Prostate gland (tissue), 2 donors: ENCODE results near the gene AFDN. TPM values are rescaled to one million over a fixed set of nuclear protein-coding genes. Genes with fewer than 3 reads are reported as not detected.

ENCODE experiments used
- DNase-seq: peaks from one replicate; pipeline ENCODE4 v3.0.0-alpha.2; 2019; ENCODE audit warnings: low spot score
- H3K27ac ChIP-seq, 2 donors: fragments of 200-600 bp; sonication (generic); 2 replicates each; pipeline ENCODE4 v1.5.1; 2017 to 2019
- H3K27me3 ChIP-seq: fragments of 200-600 bp; sonication (generic); replicated peaks from 2 replicates; pipeline ENCODE4 v1.5.1; 2019; ENCODE audit not compliant: insufficient read depth
- H3K36me3 ChIP-seq, 2 donors: fragments of 200-600 bp; sonication (generic); 1 replicate in 1 of 2; 2 replicates in 1 of 2; pipeline versions ENCODE4 v1.5.1 to v1.8.1; 2017 to 2019
- H3K4me1 ChIP-seq: fragments of 200-600 bp; sonication (generic); replicated peaks from 2 replicates; pipeline ENCODE4 v1.5.1; 2019
- H3K4me3 ChIP-seq, 2 donors: fragments of 200-600 bp; sonication (generic); 2 replicates each; pipeline ENCODE4 v1.5.1; 2017 to 2019
- H3K9me3 ChIP-seq: fragments of 200-600 bp; sonication (generic); 2 replicates; pipeline ENCODE4 v1.5.1; 2017
- POLR2A ChIP-seq: fragments of 450-650 bp; IDR thresholded peaks from one replicate; pipeline ENCODE4 v1.6.1; 2016; ENCODE audit warnings: antibody characterized with exemption, mild to moderate bottlenecking
- POLR2AphosphoS5 ChIP-seq: sonication (generic); formaldehyde crosslinking; IDR thresholded peaks from one replicate; pipeline ENCODE4 v1.6.1; 2017; ENCODE audit warnings: antibody characterized with exemption
- WGBS: methylation state at CpG from one replicate; pipeline ENCODE4 v1.1.5; 2018; 5-methylcytosine and 5-hydroxymethylcytosine counted together
- intact Hi-C: fragments of 100-400 bp; cut with DNase I; formaldehyde crosslinking; loops from one replicate; pipeline ENCODE4 v1.14.2; 2022
- total RNA-seq, 2 donors: library from RNA; depleted of rRNA; stranded (reverse); fragments of >200 nt; gene quantifications; one replicate each; pipeline ENCODE4 v1.1.0, GENCODE V29; 2016
- TF ChIP-seq, protein P1 (sequence below), 4 experiments: fragments of 200-600 bp in 2 of 4; fragments of 450-650 bp in 2 of 4; sonication (generic) in 2 of 4; IDR thresholded peaks; 1 replicate in 3 of 4; 2 replicates in 1 of 4; pipeline ENCODE4 v1.5.1; 2016 to 2019; ENCODE audit warnings: antibody characterized with exemption in 4 of 4, mild to moderate bottlenecking in 2 of 4, moderate library complexity in 2 of 4

The AFDN gene
- total RNA-seq, 2 donors from 2014 or later, result 171 to 204 TPM

GRCh38 chr6:167882244-167882643 is 55.5 kb downstream of the AFDN start:
- Histone ChIP-seq H3K36me3 (no peaks in the 10 kb centered on the region), H3K27me3 (no peaks in the 10 kb centered on the region), H3K9me3 (no peaks in the 10 kb centered on the region), H3K4me3 (no peak overlapping the region), H3K27ac (no peak overlapping the region), H3K4me1 (no peaks in the 10 kb centered on the region)
- intact Hi-C loops, result no loop called here
- DNase-seq, result no peak
- whole genome bisulfite sequencing, result 96% methylated on average over 6 of the region's 6 CpGs
- TF ChIP-seq POLR2A (no peak), POLR2AphosphoS5 (no peak)
- TF ChIP-seq, protein P1, sequence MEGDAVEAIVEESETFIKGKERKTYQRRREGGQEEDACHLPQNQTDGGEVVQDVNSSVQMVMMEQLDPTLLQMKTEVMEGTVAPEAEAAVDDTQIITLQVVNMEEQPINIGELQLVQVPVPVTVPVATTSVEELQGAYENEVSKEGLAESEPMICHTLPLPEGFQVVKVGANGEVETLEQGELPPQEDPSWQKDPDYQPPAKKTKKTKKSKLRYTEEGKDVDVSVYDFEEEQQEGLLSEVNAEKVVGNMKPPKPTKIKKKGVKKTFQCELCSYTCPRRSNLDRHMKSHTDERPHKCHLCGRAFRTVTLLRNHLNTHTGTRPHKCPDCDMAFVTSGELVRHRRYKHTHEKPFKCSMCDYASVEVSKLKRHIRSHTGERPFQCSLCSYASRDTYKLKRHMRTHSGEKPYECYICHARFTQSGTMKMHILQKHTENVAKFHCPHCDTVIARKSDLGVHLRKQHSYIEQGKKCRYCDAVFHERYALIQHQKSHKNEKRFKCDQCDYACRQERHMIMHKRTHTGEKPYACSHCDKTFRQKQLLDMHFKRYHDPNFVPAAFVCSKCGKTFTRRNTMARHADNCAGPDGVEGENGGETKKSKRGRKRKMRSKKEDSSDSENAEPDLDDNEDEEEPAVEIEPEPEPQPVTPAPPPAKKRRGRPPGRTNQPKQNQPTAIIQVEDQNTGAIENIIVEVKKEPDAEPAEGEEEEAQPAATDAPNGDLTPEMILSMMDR (IDR thresholded peaks at IDR 0.05), result no peak

DNA sequence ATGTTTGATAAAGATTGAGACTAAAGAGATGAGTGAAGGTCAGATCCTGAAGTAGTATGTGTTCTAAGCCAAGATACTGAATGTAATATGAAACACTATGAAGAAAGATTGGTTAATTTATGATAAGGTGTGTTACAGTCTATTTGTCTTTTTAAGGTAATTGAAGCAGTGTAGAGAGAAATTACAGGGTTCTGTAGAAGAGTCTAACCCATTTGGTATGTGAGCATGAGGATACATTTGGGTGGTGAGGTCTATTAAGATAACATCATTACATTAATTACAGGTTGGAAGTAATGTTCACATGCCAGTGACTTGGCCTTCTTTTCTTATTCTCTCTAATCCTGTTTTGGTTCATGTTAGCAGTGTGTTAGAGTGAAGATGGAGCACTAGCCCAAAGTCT is 61.4 kb downstream of the AFDN start:
- no peaks in the 10 kb centered on the region for H3K4me1 ChIP-seq
- H3K9me3 ChIP-seq, result no peaks in the 10 kb centered on the region
- no peaks in the 10 kb centered on the region for H3K27me3 ChIP-seq
- no peak overlapping the region for H3K27ac ChIP-seq
- no peak for DNase-seq
- H3K4me3 ChIP-seq, result no peak overlapping the region
- intact Hi-C loops, result no loop called here
- H3K36me3 ChIP-seq, result no peaks in the 10 kb centered on the region
- TF ChIP-seq, protein P1 (IDR thresholded peaks at IDR 0.05), result no peak
- TF ChIP-seq POLR2A (no peak), POLR2AphosphoS5 (no peak)

DNA sequence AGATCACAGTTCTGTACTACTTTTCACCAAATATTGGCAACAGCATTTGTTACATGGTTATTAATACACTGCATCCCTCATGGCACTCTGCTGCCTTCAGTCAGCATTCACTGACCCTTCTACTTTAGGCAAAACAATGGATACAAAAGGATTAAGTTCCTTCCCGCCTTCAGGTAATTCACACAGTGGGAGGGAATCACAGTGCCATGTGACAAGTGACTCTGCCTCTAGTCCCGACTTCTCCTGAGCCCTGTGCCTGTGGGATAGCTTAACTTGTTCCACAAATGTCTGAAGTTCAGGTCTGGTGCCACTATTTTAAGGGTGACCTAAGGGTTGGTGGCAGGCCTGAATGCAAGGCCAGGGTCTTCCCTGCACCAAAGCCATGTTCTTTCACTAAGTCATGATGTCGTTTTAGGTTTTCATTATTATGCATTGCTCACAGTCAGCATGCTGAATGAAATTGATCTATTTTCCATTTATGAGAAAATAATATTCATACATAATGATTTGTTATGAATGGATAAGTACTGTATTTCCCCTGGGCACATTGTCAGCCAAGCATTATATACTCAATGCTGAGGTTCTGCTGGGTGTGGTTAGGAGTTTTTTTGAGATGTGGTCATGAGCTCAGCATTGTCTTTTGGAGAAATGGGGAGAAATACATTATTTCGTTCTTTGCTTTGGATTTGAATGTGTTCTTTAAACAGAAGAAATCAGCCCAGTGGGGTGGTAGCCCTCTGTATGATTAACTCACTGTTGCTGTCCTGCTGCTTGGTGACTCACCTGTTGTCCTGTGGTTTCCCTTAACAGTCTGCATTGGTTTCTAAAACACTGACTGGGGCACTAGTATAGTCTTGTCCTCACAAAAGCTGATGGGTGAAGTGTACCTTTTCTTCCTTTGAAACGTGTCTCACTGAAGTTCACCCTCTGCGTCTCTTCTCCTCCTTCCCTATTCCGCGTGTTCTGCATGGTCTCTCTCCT is 66.4 kb downstream of the AFDN start:
- H3K36me3 ChIP-seq, result no peaks in the 10 kb centered on the region
- no peaks in the 10 kb centered on the region for H3K9me3 ChIP-seq
- no peak for DNase-seq
- no peaks in the 10 kb centered on the region for H3K27me3 ChIP-seq
- 81% methylated on average over 8 of the region's 8 CpGs for WGBS
- no peak overlapping the region for H3K27ac ChIP-seq
- H3K4me3 ChIP-seq, result no peak overlapping the region
- intact Hi-C loops, result no loop called here
- no peaks in the 10 kb centered on the region for H3K4me1 ChIP-seq
- TF ChIP-seq POLR2AphosphoS5, result no peak
- TF ChIP-seq POLR2A, result no peak
- TF ChIP-seq, protein P1 (IDR thresholded peaks at IDR 0.05), result no peak

- no peak for DNase-seq
- H3K27ac ChIP-seq, result no peak overlapping the region
- intact Hi-C loops, result loop anchor here (5.0 kb wide), 1 partner anchor 408 kb away; no protein-coding TSS in a partner anchor
- 86% methylated on average over 3 of the region's 3 CpGs for WGBS
- H3K36me3 ChIP-seq, result no peaks in the 10 kb centered on the region
- H3K4me1 ChIP-seq, result peaks cover 5% of the 10 kb centered on the region
- H3K4me3 ChIP-seq, result no peak overlapping the region
- no peaks in the 10 kb centered on the region for H3K27me3 ChIP-seq
- TF ChIP-seq, protein P1 (IDR thresholded peaks at IDR 0.05), result no peak
- TF ChIP-seq POLR2AphosphoS5 (no peak), POLR2A (no peak)
- no peaks in the 10 kb centered on the region for H3K9me3 ChIP-seq
These were observed 68.3 kb downstream of the AFDN start for GRCh38 chr6:167894965-167895364.

GRCh38 chr6:167896648-167897047 is 69.9 kb downstream of the AFDN start:
- Histone ChIP-seq H3K4me3 (no peak overlapping the region), H3K36me3 (no peaks in the 10 kb centered on the region), H3K9me3 (no peaks in the 10 kb centered on the region), H3K27ac (no peak overlapping the region), H3K4me1 (peaks cover 5% of the 10 kb centered on the region), H3K27me3 (no peaks in the 10 kb centered on the region)
- intact Hi-C loops, result loop anchor here (5.0 kb wide), 1 partner anchor 409 kb away; no protein-coding TSS in a partner anchor
- DNase-seq, result no peak
- TF ChIP-seq POLR2A (no peak), POLR2AphosphoS5 (no peak)
- TF ChIP-seq, protein P1 (IDR thresholded peaks at IDR 0.05), result no peak
- 70% methylated on average over 4 of the region's 4 CpGs for whole genome bisulfite sequencing
